Activated B cell treated with CpG ODN at 0.5 μM for 24 hours (primary cell): ENCODE results near the gene CCDC136. TPM values are rescaled to one million over a fixed set of nuclear protein-coding genes. Genes with fewer than 3 reads are reported as not detected.

Experiments
- ATAC-seq: fragments of 200-7000 bp; cut with Tn5 transposase; one replicate; pipeline ENCODE4 v1.10.0; 2021; ENCODE audit warnings: low read depth, mild to moderate bottlenecking, moderate library complexity
- CTCF ChIA-PET: fragments of 350-600 bp; sonication (Branson Sonifier 250); formaldehyde crosslinking; loops from one replicate; lab custom pipeline; 2021; ENCODE audit warnings: antibody characterized with exemption; lab: Charles Lee
- POLR2A ChIA-PET: fragments of 350-600 bp; sonication (Branson Sonifier 250); formaldehyde crosslinking; loops from one replicate; lab custom pipeline; 2021; ENCODE audit warnings: antibody characterized with exemption; lab: Charles Lee
- DNase-seq: peaks from one replicate; pipeline ENCODE4 v3.0.0; 2022
- H3K27ac Mint-ChIP-seq: one replicate; pipeline ENCODE4 v1.8.0; 2020; ENCODE audit warnings: mixed read lengths
- H3K27me3 Mint-ChIP-seq: one replicate; pipeline ENCODE4 v1.8.0; 2021; ENCODE audit warnings: mixed read lengths
- H3K36me3 Mint-ChIP-seq: one replicate; pipeline ENCODE4 v1.8.0; 2021; ENCODE audit warnings: low read depth, mixed read lengths
- H3K4me1 Mint-ChIP-seq: one replicate; pipeline ENCODE4 v1.8.0; 2021; ENCODE audit warnings: mixed read lengths
- H3K4me3 Mint-ChIP-seq: one replicate; pipeline ENCODE4 v1.8.0; 2020; ENCODE audit warnings: mild to moderate bottlenecking, mixed read lengths
- H3K9me3 Mint-ChIP-seq: one replicate; pipeline ENCODE4 v1.8.0; 2020; ENCODE audit warnings: mixed read lengths
- intact Hi-C: fragments of 100-400 bp; cut with micrococcal nuclease; formaldehyde crosslinking; loops from one replicate; pipeline ENCODE4 v1.15.1; 2024
- total RNA-seq: library from RNA; stranded (reverse); gene quantifications from 2 replicates; pipeline ENCODE4 v1.2.3, GENCODE V29; 2022
- TF ChIP-seq, protein P1 (sequence below): fragments of 200-600 bp; IDR thresholded peaks from one replicate; pipeline ENCODE4 v1.8.0; 2022; ENCODE audit warnings: antibody characterized with exemption, mild to moderate bottlenecking

CCDC136 gene
- total RNA-seq, 1 donor from 2014 or later, result 5.1 TPM

GRCh38 chr7:128747327-128748079 lies 44.3 kb upstream of the CCDC136 start:
- peaks cover 5% of the 10 kb centered on the region for H3K4me1 Mint-ChIP-seq
- no peak for DNase-seq
- POLR2A ChIA-PET, result interaction anchor here (0.6 kb wide), 1 partner anchor 241 kb away, joined by 5 read pairs; no protein-coding TSS in a partner anchor

GRCh38 chr7:128752251-128752650 lies 39.5 kb upstream of the CCDC136 start:
- Mint-ChIP-seq H3K27me3 (no peaks in the 10 kb centered on the region), H3K36me3 (peaks cover 71% of the 10 kb centered on the region), H3K9me3 (no peaks in the 10 kb centered on the region), H3K27ac (no peak overlapping the region), H3K4me1 (no peaks in the 10 kb centered on the region), H3K4me3 (no peak overlapping the region)
- TF ChIP-seq, protein P1, sequence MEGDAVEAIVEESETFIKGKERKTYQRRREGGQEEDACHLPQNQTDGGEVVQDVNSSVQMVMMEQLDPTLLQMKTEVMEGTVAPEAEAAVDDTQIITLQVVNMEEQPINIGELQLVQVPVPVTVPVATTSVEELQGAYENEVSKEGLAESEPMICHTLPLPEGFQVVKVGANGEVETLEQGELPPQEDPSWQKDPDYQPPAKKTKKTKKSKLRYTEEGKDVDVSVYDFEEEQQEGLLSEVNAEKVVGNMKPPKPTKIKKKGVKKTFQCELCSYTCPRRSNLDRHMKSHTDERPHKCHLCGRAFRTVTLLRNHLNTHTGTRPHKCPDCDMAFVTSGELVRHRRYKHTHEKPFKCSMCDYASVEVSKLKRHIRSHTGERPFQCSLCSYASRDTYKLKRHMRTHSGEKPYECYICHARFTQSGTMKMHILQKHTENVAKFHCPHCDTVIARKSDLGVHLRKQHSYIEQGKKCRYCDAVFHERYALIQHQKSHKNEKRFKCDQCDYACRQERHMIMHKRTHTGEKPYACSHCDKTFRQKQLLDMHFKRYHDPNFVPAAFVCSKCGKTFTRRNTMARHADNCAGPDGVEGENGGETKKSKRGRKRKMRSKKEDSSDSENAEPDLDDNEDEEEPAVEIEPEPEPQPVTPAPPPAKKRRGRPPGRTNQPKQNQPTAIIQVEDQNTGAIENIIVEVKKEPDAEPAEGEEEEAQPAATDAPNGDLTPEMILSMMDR, result no peak
- no peak for ATAC-seq
- intact Hi-C loops, result no loop called here
- ChIA-PET POLR2A (no interaction called here), CTCF (no interaction called here)
- DNase-seq, result no peak

More at GRCh38 chr7:128747327-128748079, 44.3 kb upstream of the CCDC136 start:
- TF ChIP-seq, protein P1, result no peak
- no peak overlapping the region for H3K27ac Mint-ChIP-seq
- H3K36me3 Mint-ChIP-seq, result peaks cover 42% of the 10 kb centered on the region
- CTCF ChIA-PET, result interaction anchor here (1.2 kb wide), 1 partner anchor 8 kb away, joined by 3 read pairs; the partner anchor contains the start of gene CALU
- ATAC-seq, result no peak
- no peak overlapping the region for H3K4me3 Mint-ChIP-seq
- H3K27me3 Mint-ChIP-seq, result no peaks in the 10 kb centered on the region
- intact Hi-C loops, result no loop called here
- no peaks in the 10 kb centered on the region for H3K9me3 Mint-ChIP-seq

GRCh38 chr7:128755075-128755818 lies 36.5 kb upstream of the CCDC136 start:
- Mint-ChIP-seq H3K4me1 (no peaks in the 10 kb centered on the region), H3K9me3 (no peaks in the 10 kb centered on the region), H3K27me3 (no peaks in the 10 kb centered on the region), H3K27ac (no peak overlapping the region), H3K4me3 (no peak overlapping the region), H3K36me3 (peaks cover 68% of the 10 kb centered on the region)
- POLR2A ChIA-PET, result no interaction called here
- CTCF ChIA-PET, result no interaction called here
- intact Hi-C loops, result no loop called here
- TF ChIP-seq, protein P1, result no peak
- ATAC-seq, result no peak
- no peak for DNase-seq

DNA sequence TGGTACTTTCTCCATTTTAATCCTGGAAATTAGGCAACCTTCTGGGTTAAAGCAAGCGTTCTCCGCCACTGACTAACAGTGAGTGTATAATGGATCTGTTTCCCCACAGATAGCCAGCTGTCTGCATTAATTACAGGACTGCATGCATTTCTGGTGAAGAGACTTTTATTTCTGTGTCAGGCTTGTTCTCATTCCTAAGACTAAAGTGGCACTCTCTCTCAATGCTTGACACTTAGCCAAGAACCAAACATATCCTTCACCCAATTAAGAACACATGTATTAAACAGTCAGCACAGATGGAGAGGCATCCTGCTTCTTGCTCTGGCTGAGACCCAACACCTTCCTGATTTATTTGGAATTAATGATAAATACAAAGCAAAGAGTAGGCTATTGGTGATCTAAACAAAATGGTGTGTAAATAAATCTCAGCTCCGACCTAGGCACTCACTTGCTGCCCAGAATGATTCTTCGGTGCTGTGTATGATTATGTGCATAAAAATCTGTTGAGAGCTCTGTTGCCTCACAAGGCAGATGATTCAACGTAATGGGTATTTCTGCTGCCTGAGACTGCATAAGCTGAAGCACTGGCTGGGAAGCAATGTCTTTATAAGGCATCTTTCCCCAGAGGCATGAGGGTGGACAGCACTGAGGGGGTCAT lies 35.8 kb upstream of the CCDC136 start:
- H3K27me3 Mint-ChIP-seq, result no peaks in the 10 kb centered on the region
- no peaks in the 10 kb centered on the region for H3K9me3 Mint-ChIP-seq
- intact Hi-C loops, result no loop called here
- TF ChIP-seq, protein P1, result no peak
- no peak for DNase-seq
- ChIA-PET POLR2A (no interaction called here), CTCF (no interaction called here)
- no peak overlapping the region for H3K27ac Mint-ChIP-seq
- H3K4me3 Mint-ChIP-seq, result no peak overlapping the region
- H3K4me1 Mint-ChIP-seq, result no peaks in the 10 kb centered on the region
- ATAC-seq, result no peak
- peaks cover 66% of the 10 kb centered on the region for H3K36me3 Mint-ChIP-seq

DNA sequence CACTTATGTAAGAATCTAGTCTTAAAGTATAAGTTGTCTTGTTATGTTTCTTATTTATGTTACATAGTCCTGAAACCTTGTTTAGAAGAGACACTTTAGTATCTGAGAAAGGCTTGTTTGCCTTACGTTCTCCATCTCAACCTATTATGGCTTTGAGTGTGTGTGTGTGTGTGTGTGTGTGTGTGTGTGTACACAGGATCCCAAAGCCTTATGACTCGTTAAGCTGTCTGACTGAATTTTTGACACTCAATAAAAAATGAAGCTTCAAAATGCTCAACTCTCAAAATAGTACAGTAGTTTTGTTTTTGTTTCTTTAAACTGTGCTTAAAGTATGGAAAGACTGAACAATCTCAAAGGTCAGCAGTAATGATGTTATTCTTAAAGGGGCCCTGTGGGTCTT lies 34.6 kb upstream of the CCDC136 start:
- Mint-ChIP-seq H3K4me1 (no peaks in the 10 kb centered on the region), H3K27ac (no peak overlapping the region), H3K27me3 (no peaks in the 10 kb centered on the region), H3K36me3 (peaks cover 74% of the 10 kb centered on the region), H3K9me3 (no peaks in the 10 kb centered on the region), H3K4me3 (no peak overlapping the region)
- ChIA-PET CTCF (no interaction called here), POLR2A (no interaction called here)
- intact Hi-C loops, result no loop called here
- DNase-seq (no peak), ATAC-seq (no peak)
- TF ChIP-seq, protein P1, result no peak
